ENCODE data around the gene LHX5.
"Not testable (repeated sequence)": the region's sequence is repeated elsewhere in the genome, so short reads cannot be mapped to it uniquely, and the experiment has no call there.

LHX5 gene

GRCh38 chr12:113505941-113506340 lies 34.3 kb upstream of the LHX5 start:
- no peak overlapping the region for H3K27ac ChIP-seq
- TF ChIP-seq CTCF (IDR thresholded peaks at IDR 0.05) (no peak), ZFX (IDR thresholded peaks at IDR 0.05; ENCODE audit: borderline replicate concordance) (no peak)

GRCh38 chr12:113504917-113505316 lies 33.2 kb upstream of the LHX5 start:
- H3K27ac ChIP-seq, result no peak overlapping the region
- TF ChIP-seq CTCF (IDR thresholded peaks at IDR 0.05) (no peak), ZFX (IDR thresholded peaks at IDR 0.05; ENCODE audit: borderline replicate concordance) (no peak)

GRCh38 chr12:113500782-113501311 lies 29.2 kb upstream of the LHX5 start:
- no peak overlapping the region for H3K27ac ChIP-seq
- TF ChIP-seq CTCF (IDR thresholded peaks at IDR 0.05) (no peak), ZFX (IDR thresholded peaks at IDR 0.05; ENCODE audit: borderline replicate concordance) (no peak)

- TF ChIP-seq CTCF (IDR thresholded peaks at IDR 0.05), result no peak
- no peak for TF ChIP-seq ZFX (IDR thresholded peaks at IDR 0.05; ENCODE audit: borderline replicate concordance)
- no peak overlapping the region for H3K27ac ChIP-seq
Measured at GRCh38 chr12:113500306-113500675, 28.6 kb upstream of the LHX5 start.

- TF ChIP-seq ZFX (IDR thresholded peaks at IDR 0.05; ENCODE audit: borderline replicate concordance) (no peak), CTCF (IDR thresholded peaks at IDR 0.05) (no peak)
- no peak overlapping the region for H3K27ac ChIP-seq
Measured at GRCh38 chr12:113498490-113498889, 26.8 kb upstream of the LHX5 start.

- H3K27ac ChIP-seq, result no peak overlapping the region
- TF ChIP-seq ZFX (IDR thresholded peaks at IDR 0.05; ENCODE audit: borderline replicate concordance), result no peak
- TF ChIP-seq CTCF (IDR thresholded peaks at IDR 0.05), result no peak
Measured at GRCh38 chr12:113497693-113498092, 26.0 kb upstream of the LHX5 start.

- H3K27ac ChIP-seq, result not testable (repeated sequence)
Measured at GRCh38 chr12:113495941-113496340, 24.3 kb upstream of the LHX5 start.

GRCh38 chr12:113488322-113488721 lies 16.7 kb upstream of the LHX5 start:
- TF ChIP-seq ZFX (IDR thresholded peaks at IDR 0.05; ENCODE audit: borderline replicate concordance), result no peak
- TF ChIP-seq CTCF (IDR thresholded peaks at IDR 0.05), result no peak
- H3K27ac ChIP-seq, result no peak overlapping the region
